HEK293 (cell line): ENCODE measurements around the gene MPPED2.

Experiments
- CTCF ChIA-PET: fragments of 350-600 bp; formaldehyde crosslinking; extraction: SDS; loops from one replicate; lab custom pipeline; 2021; ENCODE audit warnings: antibody characterized with exemption; lab: Yijun Ruan, JAX
- POLR2A ChIA-PET: fragments of 300-600 bp; formaldehyde crosslinking; extraction: SDS; loops from one replicate; lab custom pipeline; 2020; ENCODE audit warnings: antibody characterized with exemption, inconsistent platforms; lab: Yijun Ruan, JAX
- H3K27ac ChIP-seq: fragments of 200-500 bp; sonication (Bioruptor generic); 2 replicates; pipeline ENCODE4 v1.5.1; 2014; ENCODE audit warnings: low read depth, low read length, control low read depth, inconsistent platforms; ENCODE audit errors: extremely low read depth
- H3K36me3 ChIP-seq, 2 experiments: fragments of 200-500 bp in 1 of 2; sonication (Bioruptor generic) in 1 of 2; 1 replicate in 1 of 2; 2 replicates in 1 of 2; pipeline ENCODE4 v1.5.1; 2014 to 2017; ENCODE audit warnings: inconsistent platforms in 2 of 2, low read length in 2 of 2; ENCODE audit not compliant: control insufficient read depth in 2 of 2, insufficient read depth in 1 of 2
- H3K4me1 ChIP-seq: fragments of 200-500 bp; sonication (Bioruptor generic); 2 replicates; pipeline ENCODE4 v1.5.1; 2014; ENCODE audit warnings: mild to moderate bottlenecking, low read length, inconsistent platforms; ENCODE audit not compliant: control insufficient read depth, insufficient read depth
- H3K4me3 ChIP-seq: 2 replicates; pipeline ENCODE4 v1.5.1; 2011; ENCODE audit warnings: low read depth, mild to moderate bottlenecking, control low read depth, low read length, moderate library complexity
- H3K9me3 ChIP-seq: fragments of 200-500 bp; sonication (Bioruptor generic); 2 replicates; pipeline ENCODE4 v1.5.1; 2014; ENCODE audit warnings: low read depth, low read length, inconsistent platforms; ENCODE audit not compliant: control insufficient read depth, insufficient read depth
- GFI1B ChIP-seq: fragments of 450-650 bp; formaldehyde crosslinking; IDR thresholded peaks from 2 replicates; pipeline ENCODE4 v1.5.1; 2016; ENCODE audit warnings: missing biosample characterization, missing genetic modification characterization
- MZF1 ChIP-seq: fragments of 450-650 bp; formaldehyde crosslinking; IDR thresholded peaks from 2 replicates; pipeline ENCODE4 v1.5.1; 2017; ENCODE audit warnings: missing biosample characterization, missing genetic modification characterization, borderline replicate concordance
- REPIN1 ChIP-seq: fragments of 450-650 bp; formaldehyde crosslinking; IDR thresholded peaks from 2 replicates; pipeline ENCODE4 v1.5.1; 2017; ENCODE audit warnings: missing biosample characterization, missing genetic modification characterization, low read depth
- TCF7L2 ChIP-seq: IDR thresholded peaks from 2 replicates; pipeline ENCODE4 v1.6.1; 2011; ENCODE audit warnings: low read depth, mild to moderate bottlenecking, inconsistent platforms, low read length, moderate library complexity, borderline replicate concordance
- ZBTB20 ChIP-seq: fragments of 450-650 bp; formaldehyde crosslinking; IDR thresholded peaks from 2 replicates; pipeline ENCODE4 v1.5.1; 2016; ENCODE audit warnings: missing biosample characterization, missing genetic modification characterization
- ZBTB7A ChIP-seq: fragments of 450-650 bp; formaldehyde crosslinking; IDR thresholded peaks from 2 replicates; pipeline ENCODE4 v1.5.1; 2016; ENCODE audit warnings: low read depth, missing biosample characterization, missing genetic modification characterization
- ZFP3 ChIP-seq: fragments of 450-650 bp; formaldehyde crosslinking; IDR thresholded peaks from 2 replicates; pipeline ENCODE4 v1.5.1; 2016; ENCODE audit warnings: low read depth, missing biosample characterization, missing genetic modification characterization
- ZNF138 ChIP-seq: fragments of 450-650 bp; formaldehyde crosslinking; IDR thresholded peaks from 2 replicates; pipeline ENCODE4 v1.5.1; 2016; ENCODE audit warnings: missing biosample characterization, missing genetic modification characterization, borderline replicate concordance
- ZNF16 ChIP-seq: fragments of 450-650 bp; formaldehyde crosslinking; IDR thresholded peaks from 2 replicates; pipeline ENCODE4 v1.5.1; 2016; ENCODE audit warnings: low read depth, missing biosample characterization, missing genetic modification characterization
- ZNF211 ChIP-seq: fragments of 450-650 bp; formaldehyde crosslinking; IDR thresholded peaks from 2 replicates; pipeline ENCODE4 v1.5.1; 2016; ENCODE audit warnings: low read depth, missing biosample characterization, missing genetic modification characterization
- ZNF24 ChIP-seq: fragments of 450-650 bp; formaldehyde crosslinking; IDR thresholded peaks from 2 replicates; pipeline ENCODE4 v1.5.1; 2016; ENCODE audit warnings: missing biosample characterization, missing genetic modification characterization
- ZNF274 ChIP-seq, 2 experiments: fragments of 200-500 bp in 1 of 2; fragments of 450-650 bp in 1 of 2; sonication (Bioruptor generic) in 1 of 2; formaldehyde crosslinking in 1 of 2; IDR thresholded peaks; 2 replicates each; pipeline versions ENCODE4 v1.5.1 to v1.6.1; 2014 to 2016; ENCODE audit warnings: borderline replicate concordance in 1 of 2, inconsistent platforms in 1 of 2, low read length in 1 of 2, missing biosample characterization in 1 of 2, missing genetic modification characterization in 1 of 2
- ZNF324 ChIP-seq: fragments of 450-650 bp; formaldehyde crosslinking; IDR thresholded peaks from 2 replicates; pipeline ENCODE4 v1.5.1; 2016; ENCODE audit warnings: missing biosample characterization, missing genetic modification characterization
- ZNF426 ChIP-seq: fragments of 450-650 bp; formaldehyde crosslinking; IDR thresholded peaks from 2 replicates; pipeline ENCODE4 v1.5.1; 2017; ENCODE audit warnings: missing biosample characterization, missing genetic modification characterization, mild to moderate bottlenecking, inconsistent platforms, moderate library complexity
- ZNF433 ChIP-seq: fragments of 450-650 bp; formaldehyde crosslinking; IDR thresholded peaks from 2 replicates; pipeline ENCODE4 v1.5.1; 2016; ENCODE audit warnings: missing biosample characterization, missing genetic modification characterization, low read depth
- ZNF561 ChIP-seq: fragments of 450-650 bp; IDR thresholded peaks from 2 replicates; pipeline ENCODE4 v1.5.1; 2018; ENCODE audit warnings: missing biosample characterization, missing genetic modification characterization, borderline replicate concordance
- ZNF654 ChIP-seq: fragments of 450-650 bp; formaldehyde crosslinking; IDR thresholded peaks from 2 replicates; pipeline ENCODE4 v1.5.1; 2016; ENCODE audit warnings: low read depth, missing biosample characterization, missing genetic modification characterization
- ZNF664 ChIP-seq: fragments of 450-650 bp; formaldehyde crosslinking; IDR thresholded peaks from 2 replicates; pipeline ENCODE4 v1.5.1; 2016; ENCODE audit warnings: missing biosample characterization, missing genetic modification characterization
- ZNF677 ChIP-seq: fragments of 450-650 bp; IDR thresholded peaks from 2 replicates; pipeline ENCODE4 v1.5.0; 2018; ENCODE audit warnings: missing biosample characterization, mild to moderate bottlenecking, missing genetic modification characterization, moderate library complexity
- ZNF777 ChIP-seq: fragments of 450-650 bp; formaldehyde crosslinking; IDR thresholded peaks from 2 replicates; pipeline ENCODE4 v1.5.1; 2017; ENCODE audit warnings: missing biosample characterization, missing genetic modification characterization, borderline replicate concordance
- ZSCAN23 ChIP-seq: fragments of 450-650 bp; formaldehyde crosslinking; IDR thresholded peaks from 2 replicates; pipeline ENCODE4 v1.5.1; 2016; ENCODE audit warnings: missing biosample characterization, missing genetic modification characterization
- TF ChIP-seq, protein P1 (sequence below): fragments of 450-650 bp; formaldehyde crosslinking; conservative IDR thresholded peaks from 2 replicates; pipeline ENCODE4 v1.5.1; 2016; ENCODE audit warnings: low read depth, missing biosample characterization, missing genetic modification characterization
- TF ChIP-seq, protein P2 (sequence below): fragments of 450-650 bp; formaldehyde crosslinking; IDR thresholded peaks from 2 replicates; pipeline ENCODE4 v1.5.1; 2016; ENCODE audit warnings: missing biosample characterization, missing genetic modification characterization
- TF ChIP-seq, protein P3 (sequence below): fragments of 450-650 bp; formaldehyde crosslinking; IDR thresholded peaks from 2 replicates; pipeline ENCODE4 v1.5.1; 2017; ENCODE audit warnings: missing biosample characterization, missing genetic modification characterization
- TF ChIP-seq, protein P4 (sequence below): fragments of 450-650 bp; formaldehyde crosslinking; IDR thresholded peaks from 2 replicates; pipeline ENCODE4 v1.5.1; 2016; ENCODE audit warnings: missing biosample characterization, missing genetic modification characterization
- TF ChIP-seq, protein P5 (sequence below): fragments of 450-650 bp; formaldehyde crosslinking; IDR thresholded peaks from 2 replicates; pipeline ENCODE4 v1.5.1; 2016; ENCODE audit warnings: missing biosample characterization, missing genetic modification characterization

MPPED2 gene

DNA sequence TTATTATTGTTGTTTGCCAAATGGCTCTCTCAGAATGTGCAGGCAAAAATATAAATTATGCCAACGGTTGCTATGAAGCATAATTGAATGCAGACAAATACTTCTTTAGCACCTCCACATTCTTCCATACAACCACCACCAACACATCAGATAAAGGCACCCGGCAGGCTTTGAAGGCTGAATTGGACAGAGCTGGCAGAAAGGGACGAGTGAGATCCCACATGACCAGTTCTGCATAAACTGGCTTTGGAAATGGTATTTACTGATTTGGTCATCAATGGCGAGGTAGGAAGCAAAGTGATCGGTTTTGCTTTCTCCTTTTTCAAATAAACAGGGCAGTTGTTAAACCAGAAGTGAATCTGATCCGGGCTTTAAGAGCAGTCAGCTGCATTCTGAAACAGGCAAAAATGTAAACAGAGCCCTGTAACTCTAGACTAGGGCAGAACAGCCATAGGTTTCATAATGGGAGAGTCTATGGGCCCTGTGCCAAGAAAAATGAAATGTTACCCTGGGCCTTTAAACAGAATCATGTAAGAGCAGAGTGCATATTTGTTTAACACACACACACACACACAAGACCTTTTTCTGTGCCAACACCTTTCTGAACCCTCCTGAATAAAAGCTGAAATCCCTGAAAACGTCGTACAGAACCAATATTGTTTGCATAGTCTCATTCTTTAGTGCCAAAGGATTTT lies 97.7 kb downstream of the MPPED2 start:
- peak overlapping the region; percentile 21 for H3K4me3 ChIP-seq
- ChIA-PET CTCF (interaction anchor here (1.1 kb wide), 1 partner anchor 29 kb away, joined by 3 read pairs; no protein-coding TSS in a partner anchor), POLR2A (no interaction called here)
- no peaks in the 10 kb centered on the region for H3K9me3 ChIP-seq
- no peaks in the 10 kb centered on the region for H3K36me3 ChIP-seq
- peaks cover 11% of the 10 kb centered on the region for H3K4me1 ChIP-seq
- H3K27ac ChIP-seq, result peak overlapping the region; percentile 50; the same call in 1 of the 2 replicates
- TF ChIP-seq ZNF138 (tag by site-specific recombination), result no peak
- TF ChIP-seq ZBTB7A, result no peak
- TF ChIP-seq, protein P1, sequence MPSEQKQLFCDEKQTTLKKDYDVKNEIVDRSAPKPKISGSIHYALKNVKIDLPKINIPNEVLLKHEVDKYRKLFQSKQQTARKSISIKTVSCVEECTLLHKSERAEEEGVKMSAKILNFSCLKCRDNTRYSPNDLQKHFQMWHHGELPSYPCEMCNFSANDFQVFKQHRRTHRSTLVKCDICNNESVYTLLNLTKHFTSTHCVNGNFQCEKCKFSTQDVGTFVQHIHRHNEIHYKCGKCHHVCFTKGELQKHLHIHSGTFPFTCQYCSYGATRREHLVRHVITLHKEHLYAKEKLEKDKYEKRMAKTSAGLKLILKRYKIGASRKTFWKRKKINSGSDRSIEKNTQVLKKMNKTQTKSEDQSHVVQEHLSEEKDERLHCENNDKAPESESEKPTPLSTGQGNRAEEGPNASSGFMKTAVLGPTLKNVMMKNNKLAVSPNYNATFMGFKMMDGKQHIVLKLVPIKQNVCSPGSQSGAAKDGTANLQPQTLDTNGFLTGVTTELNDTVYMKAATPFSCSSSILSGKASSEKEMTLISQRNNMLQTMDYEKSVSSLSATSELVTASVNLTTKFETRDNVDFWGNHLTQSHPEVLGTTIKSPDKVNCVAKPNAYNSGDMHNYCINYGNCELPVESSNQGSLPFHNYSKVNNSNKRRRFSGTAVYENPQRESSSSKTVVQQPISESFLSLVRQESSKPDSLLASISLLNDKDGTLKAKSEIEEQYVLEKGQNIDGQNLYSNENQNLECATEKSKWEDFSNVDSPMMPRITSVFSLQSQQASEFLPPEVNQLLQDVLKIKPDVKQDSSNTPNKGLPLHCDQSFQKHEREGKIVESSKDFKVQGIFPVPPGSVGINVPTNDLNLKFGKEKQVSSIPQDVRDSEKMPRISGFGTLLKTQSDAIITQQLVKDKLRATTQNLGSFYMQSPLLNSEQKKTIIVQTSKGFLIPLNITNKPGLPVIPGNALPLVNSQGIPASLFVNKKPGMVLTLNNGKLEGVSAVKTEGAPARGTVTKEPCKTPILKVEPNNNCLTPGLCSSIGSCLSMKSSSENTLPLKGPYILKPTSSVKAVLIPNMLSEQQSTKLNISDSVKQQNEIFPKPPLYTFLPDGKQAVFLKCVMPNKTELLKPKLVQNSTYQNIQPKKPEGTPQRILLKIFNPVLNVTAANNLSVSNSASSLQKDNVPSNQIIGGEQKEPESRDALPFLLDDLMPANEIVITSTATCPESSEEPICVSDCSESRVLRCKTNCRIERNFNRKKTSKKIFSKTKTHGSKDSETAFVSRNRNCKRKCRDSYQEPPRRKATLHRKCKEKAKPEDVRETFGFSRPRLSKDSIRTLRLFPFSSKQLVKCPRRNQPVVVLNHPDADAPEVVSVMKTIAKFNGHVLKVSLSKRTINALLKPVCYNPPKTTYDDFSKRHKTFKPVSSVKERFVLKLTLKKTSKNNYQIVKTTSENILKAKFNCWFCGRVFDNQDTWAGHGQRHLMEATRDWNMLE (tag by site-specific recombination), result 0 out of 2 replicates have a peak, but pooled peaks have one; percentile 5
- no peak for TF ChIP-seq ZNF777 (tag by site-specific recombination)
- TF ChIP-seq, protein P2, sequence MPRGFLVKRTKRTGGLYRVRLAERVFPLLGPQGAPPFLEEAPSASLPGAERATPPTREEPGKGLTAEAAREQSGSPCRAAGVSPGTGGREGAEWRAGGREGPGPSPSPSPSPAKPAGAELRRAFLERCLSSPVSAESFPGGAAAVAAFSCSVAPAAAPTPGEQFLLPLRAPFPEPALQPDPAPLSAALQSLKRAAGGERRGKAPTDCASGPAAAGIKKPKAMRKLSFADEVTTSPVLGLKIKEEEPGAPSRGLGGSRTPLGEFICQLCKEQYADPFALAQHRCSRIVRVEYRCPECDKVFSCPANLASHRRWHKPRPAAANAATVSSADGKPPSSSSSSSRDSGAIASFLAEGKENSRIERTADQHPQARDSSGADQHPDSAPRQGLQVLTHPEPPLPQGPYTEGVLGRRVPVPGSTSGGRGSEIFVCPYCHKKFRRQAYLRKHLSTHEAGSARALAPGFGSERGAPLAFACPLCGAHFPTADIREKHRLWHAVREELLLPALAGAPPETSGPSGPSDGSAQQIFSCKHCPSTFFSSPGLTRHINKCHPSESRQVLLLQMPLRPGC (tag by site-specific recombination), result peak; percentile 71; the same call in 1 of the 2 replicates
- TF ChIP-seq, protein P3, sequence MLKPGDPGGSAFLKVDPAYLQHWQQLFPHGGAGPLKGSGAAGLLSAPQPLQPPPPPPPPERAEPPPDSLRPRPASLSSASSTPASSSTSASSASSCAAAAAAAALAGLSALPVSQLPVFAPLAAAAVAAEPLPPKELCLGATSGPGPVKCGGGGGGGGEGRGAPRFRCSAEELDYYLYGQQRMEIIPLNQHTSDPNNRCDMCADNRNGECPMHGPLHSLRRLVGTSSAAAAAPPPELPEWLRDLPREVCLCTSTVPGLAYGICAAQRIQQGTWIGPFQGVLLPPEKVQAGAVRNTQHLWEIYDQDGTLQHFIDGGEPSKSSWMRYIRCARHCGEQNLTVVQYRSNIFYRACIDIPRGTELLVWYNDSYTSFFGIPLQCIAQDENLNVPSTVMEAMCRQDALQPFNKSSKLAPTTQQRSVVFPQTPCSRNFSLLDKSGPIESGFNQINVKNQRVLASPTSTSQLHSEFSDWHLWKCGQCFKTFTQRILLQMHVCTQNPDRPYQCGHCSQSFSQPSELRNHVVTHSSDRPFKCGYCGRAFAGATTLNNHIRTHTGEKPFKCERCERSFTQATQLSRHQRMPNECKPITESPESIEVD (tag by site-specific recombination), result peak; percentile 76; the same call in 1 of the 2 replicates
- no peak for TF ChIP-seq ZNF426 (tag by site-specific recombination)
- peak; percentile 72; the same call in 1 of the 2 replicates for TF ChIP-seq ZNF561
- no peak for TF ChIP-seq ZNF654 (tag by site-specific recombination)
- no peak for TF ChIP-seq ZNF433
- peak; percentile 72; the same call in 1 of the 2 replicates for TF ChIP-seq MZF1 (tag by site-specific recombination)
- TF ChIP-seq ZBTB20 (tag by site-specific recombination), result peak; percentile 52; the same call in 1 of the 2 replicates
- TF ChIP-seq ZNF664 (tag by site-specific recombination), result no peak
- TF ChIP-seq GFI1B (tag by site-specific recombination), result no peak
- TF ChIP-seq, protein P4, sequence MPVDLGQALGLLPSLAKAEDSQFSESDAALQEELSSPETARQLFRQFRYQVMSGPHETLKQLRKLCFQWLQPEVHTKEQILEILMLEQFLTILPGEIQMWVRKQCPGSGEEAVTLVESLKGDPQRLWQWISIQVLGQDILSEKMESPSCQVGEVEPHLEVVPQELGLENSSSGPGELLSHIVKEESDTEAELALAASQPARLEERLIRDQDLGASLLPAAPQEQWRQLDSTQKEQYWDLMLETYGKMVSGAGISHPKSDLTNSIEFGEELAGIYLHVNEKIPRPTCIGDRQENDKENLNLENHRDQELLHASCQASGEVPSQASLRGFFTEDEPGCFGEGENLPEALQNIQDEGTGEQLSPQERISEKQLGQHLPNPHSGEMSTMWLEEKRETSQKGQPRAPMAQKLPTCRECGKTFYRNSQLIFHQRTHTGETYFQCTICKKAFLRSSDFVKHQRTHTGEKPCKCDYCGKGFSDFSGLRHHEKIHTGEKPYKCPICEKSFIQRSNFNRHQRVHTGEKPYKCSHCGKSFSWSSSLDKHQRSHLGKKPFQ (tag by site-specific recombination), result no peak
- TF ChIP-seq ZNF211 (tag by site-specific recombination), result no peak
- peak; percentile 20; the same call in 1 of the 2 replicates for TF ChIP-seq TCF7L2
- no peak for TF ChIP-seq ZNF274 (IDR thresholded peaks at IDR 0.05; ENCODE audit: low read length)
- no peak for TF ChIP-seq ZNF274 (tag by site-specific recombination; IDR thresholded peaks at IDR 0.05; ENCODE audit: borderline replicate concordance)
- TF ChIP-seq ZFP3 (tag by site-specific recombination), result no peak
- TF ChIP-seq ZNF324, result no peak
- TF ChIP-seq ZNF24 (tag by site-specific recombination), result peak; percentile 72; the same call in 1 of the 2 replicates
- TF ChIP-seq, protein P5, sequence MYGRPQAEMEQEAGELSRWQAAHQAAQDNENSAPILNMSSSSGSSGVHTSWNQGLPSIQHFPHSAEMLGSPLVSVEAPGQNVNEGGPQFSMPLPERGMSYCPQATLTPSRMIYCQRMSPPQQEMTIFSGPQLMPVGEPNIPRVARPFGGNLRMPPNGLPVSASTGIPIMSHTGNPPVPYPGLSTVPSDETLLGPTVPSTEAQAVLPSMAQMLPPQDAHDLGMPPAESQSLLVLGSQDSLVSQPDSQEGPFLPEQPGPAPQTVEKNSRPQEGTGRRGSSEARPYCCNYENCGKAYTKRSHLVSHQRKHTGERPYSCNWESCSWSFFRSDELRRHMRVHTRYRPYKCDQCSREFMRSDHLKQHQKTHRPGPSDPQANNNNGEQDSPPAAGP (tag by site-specific recombination), result no peak
- TF ChIP-seq REPIN1 (tag by site-specific recombination), result no peak
- no peak for TF ChIP-seq ZNF677 (tag by site-specific recombination)
- no peak for TF ChIP-seq ZSCAN23
- TF ChIP-seq ZNF16 (tag by site-specific recombination), result no peak
